SH-SY5Y (cell line): ENCODE results near the gene ELOB.
A peak's percentile ranks its signal among the peaks of the same experiment; 100 is the strongest.

Experiments used
- GATA2 ChIP-seq: IDR thresholded peaks from 2 replicates; pipeline ENCODE4 v1.6.1; 2011; ENCODE audit warnings: mild to moderate bottlenecking, low read depth, low read length
- GATA3 ChIP-seq: IDR thresholded peaks from 2 replicates; pipeline ENCODE4 v1.6.1; 2011; ENCODE audit warnings: low read depth, mild to moderate bottlenecking, low read length, moderate library complexity

ELOB gene

DNA sequence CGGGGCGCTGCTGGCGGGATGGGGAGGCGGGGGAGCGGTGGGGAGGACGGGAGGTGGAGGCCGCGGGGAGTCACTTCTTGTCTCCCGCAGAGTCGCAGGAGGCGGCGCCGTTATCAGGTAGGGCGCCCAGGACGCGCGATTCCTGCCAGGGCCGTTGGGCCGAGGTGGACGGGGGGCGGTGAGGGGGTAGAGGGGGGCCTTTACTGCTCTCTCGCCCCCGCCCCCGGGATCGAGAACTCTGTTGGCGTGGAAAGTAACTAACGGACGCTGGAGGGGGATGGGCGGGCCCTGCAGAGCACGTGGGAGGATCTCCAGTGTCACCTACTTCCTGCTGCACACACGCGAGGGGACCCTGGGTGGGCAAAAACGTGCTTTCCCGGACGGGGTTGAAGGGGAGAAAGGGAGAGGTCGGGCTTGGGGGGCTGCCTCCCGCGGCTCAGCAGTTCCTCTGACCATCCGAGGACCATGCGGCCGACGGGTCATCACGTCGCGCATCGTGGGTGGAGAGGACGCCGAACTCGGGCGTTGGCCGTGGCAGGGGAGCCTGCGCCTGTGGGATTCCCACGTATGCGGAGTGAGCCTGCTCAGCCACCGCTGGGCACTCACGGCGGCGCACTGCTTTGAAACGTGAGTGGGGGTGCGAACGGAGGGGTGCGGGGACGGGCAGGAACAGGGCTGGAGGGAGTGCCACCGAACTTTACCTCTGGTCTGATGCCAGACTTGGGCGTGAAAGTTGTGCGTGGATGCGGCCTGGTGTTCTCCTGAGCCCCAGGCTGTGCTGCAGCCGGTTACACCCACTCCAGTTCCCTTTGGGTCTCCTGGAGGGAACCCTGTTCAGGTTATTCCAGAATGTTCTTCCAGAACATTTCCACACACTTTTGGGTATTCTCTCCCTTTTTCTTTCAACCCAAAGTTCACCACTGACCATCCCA, 40.5 kb upstream of the ELOB start:
- no peak for TF ChIP-seq GATA2
- no peak for TF ChIP-seq GATA3

DNA sequence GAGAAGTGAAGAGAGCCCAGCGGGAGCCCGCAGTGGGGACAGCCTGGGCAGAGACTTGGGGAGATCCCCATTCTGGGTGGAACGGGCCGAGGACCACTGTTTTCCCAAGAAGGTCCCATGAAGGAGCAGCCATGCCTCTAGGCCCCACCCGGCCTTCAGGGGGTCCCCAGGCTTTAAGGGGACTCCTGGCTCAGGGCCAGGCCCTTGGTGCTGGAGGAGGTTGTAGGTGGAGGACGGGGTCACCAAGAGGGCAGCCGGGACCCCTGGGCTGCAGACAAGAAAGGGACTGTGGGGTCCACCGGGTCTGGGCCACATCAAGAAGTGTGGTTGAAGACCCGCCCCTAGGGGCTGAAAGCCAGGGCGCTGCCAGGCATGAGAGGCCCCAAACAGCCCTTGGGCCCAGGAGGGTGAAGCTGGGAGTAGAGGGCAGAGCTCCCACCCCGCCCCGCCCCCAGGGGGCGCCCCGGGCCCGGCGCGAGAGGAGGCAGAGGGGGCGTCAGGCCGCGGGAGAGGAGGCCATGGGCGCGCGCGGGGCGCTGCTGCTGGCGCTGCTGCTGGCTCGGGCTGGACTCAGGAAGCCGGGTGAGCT, 39.8 kb upstream of the ELOB start, which contains the start of gene PRSS21:
TSS of gene PRSS21 (plus strand) at position 487 of the 589 bp plus-strand sequence. CDS start at position 519, 32 bp downstream.
- TF ChIP-seq GATA2 (no peak), GATA3 (no peak)

DNA sequence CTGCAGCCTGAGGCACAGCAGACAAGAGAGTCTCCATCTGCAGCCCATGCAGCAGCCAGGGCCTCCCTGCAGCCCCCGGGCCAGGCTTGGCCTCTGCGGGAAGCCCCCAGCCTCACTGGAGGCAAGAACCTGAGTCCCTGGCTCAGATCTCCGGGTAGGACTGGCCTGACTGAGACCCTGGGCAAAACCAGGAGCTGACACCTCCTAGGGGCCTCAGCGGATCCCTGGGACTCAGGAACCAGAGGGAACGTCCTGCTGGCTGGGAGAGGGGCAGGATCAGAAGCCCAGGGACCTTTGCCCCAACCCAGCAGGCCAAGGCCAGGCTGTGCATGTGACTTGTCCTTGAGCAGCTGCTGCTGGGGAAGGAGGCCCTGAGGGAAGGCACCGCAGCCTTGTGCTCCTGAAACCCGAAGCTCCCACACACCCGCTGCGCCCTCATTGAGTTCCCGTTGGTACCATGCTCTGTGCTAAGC, 38.3 kb upstream of the ELOB start:
- no peak for TF ChIP-seq GATA3
- TF ChIP-seq GATA2: no peak

DNA sequence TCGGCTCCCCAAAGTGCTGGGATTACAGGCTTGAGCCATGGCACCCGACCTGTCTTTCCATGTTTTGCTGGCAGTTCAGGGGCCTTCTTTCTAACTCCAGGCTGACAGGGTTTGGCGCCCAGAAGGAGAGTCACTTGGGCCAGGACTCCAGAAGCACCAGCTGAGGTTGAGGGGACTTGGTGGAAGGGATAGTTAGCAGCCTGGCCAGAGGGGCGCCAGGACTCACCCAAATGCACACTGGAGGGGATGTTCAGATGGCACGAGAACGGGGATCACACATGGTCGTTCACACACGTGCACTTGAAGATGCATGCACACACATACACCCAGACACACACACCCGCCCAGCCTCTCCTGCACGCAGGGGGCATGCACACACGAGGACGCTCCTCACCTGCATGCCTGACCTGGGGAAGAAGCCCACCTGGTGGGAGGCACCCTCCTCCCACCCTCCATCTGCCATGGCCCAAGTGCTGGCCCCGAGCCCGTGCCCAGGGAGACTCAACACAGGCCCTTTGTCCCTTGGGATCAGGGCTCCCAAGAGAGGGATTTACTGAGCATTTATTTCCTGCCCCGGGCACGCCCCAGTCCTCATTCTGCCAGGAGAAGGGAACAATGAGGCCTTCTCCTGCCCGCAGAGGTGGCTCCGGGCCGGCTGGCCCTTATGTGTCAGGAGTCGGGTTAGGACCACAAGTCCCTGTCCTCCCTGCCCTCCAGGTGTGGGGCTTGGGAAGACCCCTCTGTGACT, 37.6 kb upstream of the ELOB start:
- TF ChIP-seq GATA3 (no peak), GATA2 (no peak)

DNA sequence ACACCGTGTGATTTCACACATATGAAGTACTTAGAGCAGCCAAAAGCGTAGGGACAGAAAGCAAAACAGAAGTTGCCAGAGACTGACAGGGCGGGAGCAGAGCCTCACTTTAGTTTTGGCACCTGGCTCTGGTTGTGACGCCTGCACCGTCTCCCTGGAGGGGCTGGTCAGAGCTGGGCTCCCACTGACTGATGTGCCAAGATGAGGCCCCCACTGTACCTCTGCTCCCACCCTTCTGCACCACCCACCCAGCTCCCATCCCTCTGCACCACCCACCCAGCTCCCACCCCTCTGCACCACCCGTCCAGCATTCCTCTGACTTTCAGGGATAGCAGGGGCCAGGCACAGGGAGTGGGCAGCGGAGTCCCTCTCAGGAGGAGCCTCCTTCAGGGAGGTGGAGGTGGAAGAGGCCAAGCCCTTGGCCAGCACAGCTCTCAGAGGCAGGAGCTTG, 36.7 kb upstream of the ELOB start:
- TF ChIP-seq GATA2 (no peak), GATA3 (no peak)

DNA sequence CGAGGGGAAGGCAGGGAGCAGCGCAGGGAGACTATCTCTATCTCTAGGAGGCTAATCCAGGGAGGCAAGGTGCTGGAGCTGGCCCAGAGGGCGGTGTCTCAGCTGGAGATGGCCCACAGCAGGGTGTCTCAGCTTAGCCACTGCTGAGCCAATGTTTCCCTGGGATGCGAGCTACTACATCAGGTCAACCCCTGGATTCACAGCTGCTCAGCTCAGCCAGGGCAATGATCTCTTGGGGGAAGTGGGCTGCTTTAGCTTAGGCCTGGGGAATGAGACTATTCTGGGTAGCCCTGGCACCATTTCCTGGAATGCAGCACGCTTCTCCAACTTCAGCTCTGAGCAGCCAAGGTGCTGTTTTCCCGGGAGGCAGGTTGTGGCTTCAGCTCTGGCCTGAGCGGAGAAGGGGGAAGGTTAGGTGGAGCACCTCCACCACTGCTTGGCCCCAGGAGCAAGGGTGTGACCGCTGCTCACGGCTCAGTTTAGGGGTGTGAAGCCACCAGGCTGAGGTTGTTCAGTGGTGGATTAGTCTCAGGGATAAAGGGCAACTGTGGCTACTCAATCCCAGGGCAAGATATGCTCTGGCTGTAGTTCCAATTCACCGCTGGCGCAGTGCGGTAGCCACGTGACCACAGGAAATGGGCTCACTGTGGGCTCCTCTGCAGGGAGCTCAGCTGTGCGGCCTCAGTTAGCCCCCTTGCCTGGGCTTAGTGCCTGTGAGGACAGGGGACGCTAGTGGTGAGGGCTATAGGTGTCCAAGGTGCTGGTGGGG, 34.8 kb upstream of the ELOB start:
- TF ChIP-seq GATA3 (no peak), GATA2 (no peak)

DNA sequence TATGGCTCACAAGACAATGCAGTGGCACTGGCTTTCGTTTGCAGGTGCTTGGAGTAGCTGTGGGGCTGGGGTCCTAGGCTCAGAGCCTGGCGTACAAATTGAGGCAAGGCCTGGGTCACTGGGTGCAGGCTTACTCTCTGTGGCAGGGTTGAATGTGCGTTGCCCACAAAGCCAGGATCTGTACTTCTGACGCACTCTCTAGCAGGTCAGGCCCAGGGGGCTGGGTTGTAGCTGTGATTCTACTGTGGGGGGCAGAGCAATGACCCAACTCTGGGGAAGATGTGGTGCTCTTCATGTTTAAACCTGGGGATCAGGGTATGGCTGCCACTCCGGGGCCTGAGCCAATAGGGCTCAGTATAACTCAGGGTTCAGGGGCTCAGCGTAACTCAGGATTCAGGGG, 33.6 kb upstream of the ELOB start:
- TF ChIP-seq GATA2: no peak
- TF ChIP-seq GATA3: no peak

DNA sequence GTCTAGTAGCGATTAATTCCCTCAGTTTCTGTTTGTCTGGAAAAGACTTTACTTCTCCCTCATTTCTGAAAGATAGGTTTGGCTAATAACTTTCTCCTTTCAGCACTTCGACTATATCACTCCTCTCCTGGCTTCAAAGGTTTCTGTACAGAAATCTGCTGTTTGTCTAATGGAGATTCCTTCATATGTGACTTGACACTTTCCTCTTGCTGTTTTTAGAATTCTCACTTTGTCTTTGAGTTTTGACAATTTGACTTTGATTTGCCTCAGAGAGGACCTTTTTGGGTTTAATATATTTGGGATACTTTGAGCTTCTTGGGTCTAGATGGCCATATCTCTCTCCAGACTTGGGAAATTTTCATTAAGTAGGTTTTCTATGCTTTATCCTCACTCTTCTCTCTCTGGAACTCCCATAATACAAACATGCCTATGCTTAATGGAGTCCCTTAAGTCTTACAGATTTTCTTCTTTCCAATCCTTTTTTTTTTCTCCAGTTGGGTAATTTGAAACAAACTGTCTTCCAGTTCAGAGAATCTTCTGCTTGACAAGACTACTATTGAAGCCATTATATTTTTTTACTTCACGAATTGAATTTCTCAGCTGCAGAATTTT, 32.2 kb upstream of the ELOB start:
- TF ChIP-seq GATA3: no peak
- TF ChIP-seq GATA2: no peak

DNA sequence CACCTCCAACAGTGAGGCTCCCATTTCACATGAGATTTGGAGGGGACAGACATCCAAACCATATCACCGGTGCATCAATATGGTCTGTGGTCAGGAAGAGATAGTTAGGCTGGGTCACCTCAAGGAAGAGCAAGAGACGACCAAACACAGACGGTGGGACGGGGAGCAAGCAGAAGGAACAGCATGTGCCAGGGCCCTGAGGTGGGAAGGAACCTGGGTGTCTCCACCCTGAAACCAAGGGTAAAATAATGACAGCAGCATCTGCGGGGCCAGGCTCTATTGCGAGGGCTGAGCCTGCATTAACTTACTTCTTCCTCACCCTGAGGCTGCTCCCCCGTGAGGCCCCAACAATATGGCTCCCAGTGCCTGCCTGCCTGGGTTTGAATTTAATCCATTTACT, 31.1 kb upstream of the ELOB start:
- no peak for TF ChIP-seq GATA3
- no peak for TF ChIP-seq GATA2

DNA sequence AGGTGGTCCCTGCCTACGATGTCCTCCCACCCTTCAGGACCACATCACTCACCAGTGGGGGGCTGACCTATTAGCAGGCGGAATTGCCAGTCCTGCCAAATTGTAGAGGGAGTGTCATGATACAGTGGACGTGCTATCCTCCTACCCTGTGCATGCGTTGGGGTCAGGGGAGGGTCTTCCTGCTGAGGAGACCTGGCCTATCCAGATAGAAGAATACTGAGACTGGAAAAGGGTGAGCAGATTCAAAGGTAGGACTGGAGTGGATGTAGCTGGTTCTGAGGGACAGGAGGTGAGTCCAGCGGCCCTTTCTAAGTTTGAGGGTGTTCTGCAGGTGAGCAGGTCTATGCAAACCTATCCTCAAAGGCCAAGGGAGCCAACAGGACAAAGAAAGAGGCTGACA, 29.2 kb upstream of the ELOB start:
- TF ChIP-seq GATA2 (no peak), GATA3 (no peak)

DNA sequence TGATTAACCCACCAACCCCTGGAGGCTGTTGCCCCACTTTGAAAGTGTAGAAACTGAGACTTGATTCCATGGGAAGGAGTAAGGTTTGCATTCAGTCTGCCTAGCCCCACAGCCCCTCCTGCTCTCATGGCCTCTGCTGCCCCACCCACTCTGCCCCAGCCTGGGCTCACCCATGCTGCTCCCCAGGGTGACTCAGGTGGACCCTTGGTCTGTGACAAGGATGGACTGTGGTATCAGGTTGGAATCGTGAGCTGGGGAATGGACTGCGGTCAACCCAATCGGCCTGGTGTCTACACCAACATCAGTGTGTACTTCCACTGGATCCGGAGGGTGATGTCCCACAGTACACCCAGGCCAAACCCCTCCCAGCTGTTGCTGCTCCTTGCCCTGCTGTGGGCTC, 27.6 kb upstream of the ELOB start:
- TF ChIP-seq GATA2: no peak
- no peak for TF ChIP-seq GATA3

DNA sequence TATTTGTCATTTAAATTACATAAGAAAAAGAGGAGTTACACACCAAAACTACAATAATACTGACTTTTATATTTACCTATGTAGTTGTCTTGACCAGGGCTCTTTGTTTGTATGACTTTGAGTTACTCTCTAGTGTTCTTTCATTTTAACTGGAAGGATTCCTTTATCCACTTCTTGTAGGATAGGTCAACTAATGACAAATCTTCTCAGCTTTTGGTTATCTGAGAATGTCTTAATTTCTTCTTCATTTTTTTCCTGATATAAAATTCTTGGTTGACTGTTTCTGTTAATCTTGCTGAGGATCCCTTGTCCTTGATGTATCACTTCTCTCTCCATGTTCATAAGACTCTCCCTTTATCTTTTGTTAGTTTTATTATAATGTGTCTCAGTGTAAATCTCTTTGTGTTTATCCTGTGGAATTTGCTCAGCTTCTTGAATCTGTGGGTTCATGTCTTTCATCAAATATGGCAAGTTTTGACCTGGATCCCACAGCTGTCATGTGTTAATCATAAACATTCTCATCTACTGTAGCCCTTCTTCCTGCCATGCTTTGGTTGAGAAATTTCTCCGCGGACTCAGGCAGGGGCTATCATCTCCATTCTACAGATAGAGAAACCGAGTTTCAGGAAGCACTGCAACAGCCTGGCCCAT, 26.6 kb upstream of the ELOB start:
- TF ChIP-seq GATA2: no peak
- no peak for TF ChIP-seq GATA3

DNA sequence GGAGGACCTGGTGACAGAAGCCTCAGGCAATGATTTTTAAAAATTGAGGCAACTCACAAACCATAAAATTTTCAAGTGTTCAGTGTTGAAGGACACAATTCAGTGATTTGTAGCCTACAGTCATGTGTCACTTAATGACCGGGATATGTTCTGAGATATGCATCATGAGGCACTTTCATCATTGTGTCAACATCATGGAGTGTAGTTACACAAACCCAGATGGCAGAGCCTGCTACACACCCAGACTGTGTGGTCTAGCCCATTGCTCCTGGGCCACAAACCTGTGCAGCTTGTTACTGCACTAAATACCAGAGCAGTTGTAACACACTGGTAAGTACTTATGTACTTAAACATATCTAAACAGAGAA, 22.8 kb upstream of the ELOB start:
- TF ChIP-seq GATA3 (peak; percentile 64; the same call in 1 of the 2 replicates), GATA2 (peak; percentile 72)
